Measurements from ENCODE around the gene CFAP58.

Gene CFAP58

DNA sequence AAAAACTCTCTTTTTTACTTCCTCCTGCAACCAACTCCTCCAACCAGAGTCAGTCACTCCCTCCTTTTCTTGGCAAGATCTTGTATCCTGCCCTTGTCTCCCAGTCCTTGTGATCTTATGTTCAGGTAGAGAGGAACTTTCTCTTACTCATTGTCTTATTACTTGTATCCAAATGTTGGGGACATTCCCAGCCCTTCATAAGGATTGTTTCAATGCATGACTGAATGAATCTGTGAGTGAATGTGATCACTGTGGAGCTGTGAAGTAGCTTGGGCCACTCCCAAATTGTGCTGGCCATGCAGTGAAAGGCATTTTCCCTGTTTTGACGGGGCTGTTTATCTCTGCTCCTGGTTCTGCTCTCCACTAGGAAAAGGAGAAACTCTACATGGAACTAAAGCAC is 93.7 kb downstream of the CFAP58 start:
- H2AK5ac ChIP-seq (ENCODE audit: low read length) = no peak overlapping the region
- H3K23ac ChIP-seq (ENCODE audit: low read length) = no peak overlapping the region
- H3K27me3 ChIP-seq (ENCODE audit: insufficient read depth, low read length, poor library complexity) = no peaks in the 10 kb centered on the region
- no peak overlapping the region for H3K9ac ChIP-seq (ENCODE audit: low read length)
- DNase-seq = no peak
- H3K4me2 ChIP-seq (ENCODE audit: low read length) = no peak overlapping the region
- no peaks in the 10 kb centered on the region for H3K36me3 ChIP-seq (ENCODE audit: control insufficient read depth, insufficient read depth, low read length)
- H4K8ac ChIP-seq (ENCODE audit: low read depth, low read length) = no peak overlapping the region
- H2BK15ac ChIP-seq (replicated peaks; ENCODE audit: low read depth) = no peak overlapping the region
- no peaks in the 10 kb centered on the region for H3K4me1 ChIP-seq (ENCODE audit: control insufficient read depth, low read depth, low read length)
- no peak overlapping the region for H3K56ac ChIP-seq (ENCODE audit: low read length)
- no peak overlapping the region for H4K5ac ChIP-seq (ENCODE audit: low read length)
- no peak overlapping the region for H3K4ac ChIP-seq (ENCODE audit: low read depth, low read length)
- no CpG with 5 or more reads among the region's 1 CpG for WGBS (ENCODE audit: extremely low coverage, insufficient coverage, low lambda C conversion rate)
- H3K4me3 ChIP-seq (ENCODE audit: low read length) = no peak overlapping the region
- H3K18ac ChIP-seq (ENCODE audit: low read length) = no peak overlapping the region
- H2BK5ac ChIP-seq (ENCODE audit: low read length) = no peak overlapping the region
- H3K27ac ChIP-seq (ENCODE audit: low read depth, low read length) = no peak overlapping the region
- H3K79me2 ChIP-seq (ENCODE audit: control insufficient read depth, insufficient read depth, low read length) = no peaks in the 10 kb centered on the region
- H3K79me1 ChIP-seq (ENCODE audit: low read length) = no peaks in the 10 kb centered on the region
- H2BK120ac ChIP-seq (ENCODE audit: low read depth, low read length) = no peak overlapping the region

DNA sequence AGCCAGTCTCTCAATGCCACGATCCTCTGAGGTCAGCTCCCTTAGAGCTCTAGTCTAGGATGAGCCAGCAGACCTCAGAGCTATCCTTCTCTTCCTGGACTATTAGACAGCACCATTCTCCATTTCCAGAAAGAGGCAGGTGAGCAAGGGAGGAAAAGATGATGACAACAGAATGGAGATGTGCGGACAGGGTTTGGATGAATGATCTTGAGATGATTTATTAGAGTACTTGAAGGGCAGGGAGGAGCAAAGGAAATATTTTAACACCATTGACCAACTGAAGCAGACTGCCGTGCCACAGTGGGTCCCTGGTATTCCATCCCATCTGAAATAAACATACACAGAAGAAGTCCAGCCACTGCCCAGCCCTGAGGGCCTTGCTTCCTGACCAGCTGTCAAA is 94.3 kb downstream of the CFAP58 start:
- Histone ChIP-seq H2BK15ac (replicated peaks; ENCODE audit: low read depth) (no peak overlapping the region), H3K9ac (ENCODE audit: low read length) (no peak overlapping the region), H3K4me2 (ENCODE audit: low read length) (no peak overlapping the region), H3K56ac (ENCODE audit: low read length) (no peak overlapping the region), H2BK120ac (ENCODE audit: low read depth, low read length) (no peak overlapping the region), H2BK5ac (ENCODE audit: low read length) (no peak overlapping the region), H3K79me1 (ENCODE audit: low read length) (no peaks in the 10 kb centered on the region), H3K23ac (ENCODE audit: low read length) (no peak overlapping the region), H3K36me3 (ENCODE audit: control insufficient read depth, insufficient read depth, low read length) (no peaks in the 10 kb centered on the region), H3K4ac (ENCODE audit: low read depth, low read length) (no peak overlapping the region), H3K4me3 (ENCODE audit: low read length) (no peak overlapping the region), H3K18ac (ENCODE audit: low read length) (no peak overlapping the region), H3K27me3 (ENCODE audit: insufficient read depth, low read length, poor library complexity) (no peaks in the 10 kb centered on the region), H2AK5ac (ENCODE audit: low read length) (no peak overlapping the region), H3K4me1 (ENCODE audit: control insufficient read depth, low read depth, low read length) (no peaks in the 10 kb centered on the region), H3K27ac (ENCODE audit: low read depth, low read length) (no peak overlapping the region), H4K5ac (ENCODE audit: low read length) (no peak overlapping the region), H4K8ac (ENCODE audit: low read depth, low read length) (no peak overlapping the region), H3K79me2 (ENCODE audit: control insufficient read depth, insufficient read depth, low read length) (no peaks in the 10 kb centered on the region)
- WGBS (ENCODE audit: extremely low coverage, insufficient coverage, low lambda C conversion rate) = no CpG with 5 or more reads among the region's 3 CpGs
- no peak for DNase-seq

DNA sequence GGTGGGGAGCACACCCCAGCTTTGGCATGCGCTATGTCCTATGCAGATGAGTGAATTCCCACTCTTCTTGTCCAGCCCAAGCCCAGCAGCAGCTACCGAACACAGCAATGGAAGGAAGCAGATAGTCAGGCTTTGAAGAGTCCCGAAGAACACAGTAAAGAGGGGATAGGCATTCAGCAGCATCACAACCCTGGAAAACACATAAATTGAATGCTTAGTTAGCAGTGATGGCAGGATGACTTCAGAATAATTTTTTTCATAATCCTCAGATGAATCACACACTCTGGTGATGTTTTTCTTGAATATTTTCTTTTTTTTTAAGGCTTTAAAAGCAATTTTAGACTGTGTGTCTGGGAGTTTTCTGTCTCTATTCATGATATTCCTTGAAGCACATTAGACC is 95.8 kb downstream of the CFAP58 start:
- Histone ChIP-seq H3K9ac (ENCODE audit: low read length) (no peak overlapping the region), H3K4ac (ENCODE audit: low read depth, low read length) (no peak overlapping the region), H2AK5ac (ENCODE audit: low read length) (no peak overlapping the region), H3K27ac (ENCODE audit: low read depth, low read length) (no peak overlapping the region), H2BK120ac (ENCODE audit: low read depth, low read length) (no peak overlapping the region), H3K36me3 (ENCODE audit: control insufficient read depth, insufficient read depth, low read length) (no peaks in the 10 kb centered on the region), H3K4me1 (ENCODE audit: control insufficient read depth, low read depth, low read length) (no peaks in the 10 kb centered on the region), H3K79me1 (ENCODE audit: low read length) (no peaks in the 10 kb centered on the region), H3K79me2 (ENCODE audit: control insufficient read depth, insufficient read depth, low read length) (no peaks in the 10 kb centered on the region), H3K18ac (ENCODE audit: low read length) (no peak overlapping the region), H3K4me3 (ENCODE audit: low read length) (no peak overlapping the region), H4K8ac (ENCODE audit: low read depth, low read length) (no peak overlapping the region), H4K5ac (ENCODE audit: low read length) (no peak overlapping the region), H3K27me3 (ENCODE audit: insufficient read depth, low read length, poor library complexity) (no peaks in the 10 kb centered on the region), H2BK15ac (replicated peaks; ENCODE audit: low read depth) (no peak overlapping the region), H3K4me2 (ENCODE audit: low read length) (no peak overlapping the region), H3K23ac (ENCODE audit: low read length) (no peak overlapping the region), H2BK5ac (ENCODE audit: low read length) (no peak overlapping the region), H3K56ac (ENCODE audit: low read length) (no peak overlapping the region)
- DNase-seq = no peak
- no CpG with 5 or more reads among the region's 3 CpGs for WGBS (ENCODE audit: extremely low coverage, insufficient coverage, low lambda C conversion rate)

DNA sequence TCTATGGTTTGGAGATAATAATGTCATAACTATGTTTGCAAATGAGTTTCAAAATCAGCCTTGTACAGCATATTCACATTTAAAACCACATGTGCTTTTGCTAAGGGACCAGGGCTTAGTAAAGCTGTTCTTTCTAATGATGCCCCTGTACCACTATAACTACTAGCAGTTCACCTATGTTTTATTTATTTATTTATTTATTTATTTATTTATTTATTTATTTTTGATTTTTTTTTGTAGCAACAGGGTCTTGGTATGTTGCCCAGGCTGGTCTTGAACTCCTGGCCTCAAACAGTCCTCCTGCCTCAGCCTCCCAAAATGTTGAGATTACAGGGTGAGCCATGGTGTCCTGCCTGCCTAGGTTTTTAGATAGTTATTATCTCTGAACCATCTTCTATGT is 96.9 kb downstream of the CFAP58 start:
- no peak overlapping the region for H3K18ac ChIP-seq (ENCODE audit: low read length)
- no peak overlapping the region for H4K5ac ChIP-seq (ENCODE audit: low read length)
- H3K79me1 ChIP-seq (ENCODE audit: low read length) = no peaks in the 10 kb centered on the region
- no peak overlapping the region for H3K56ac ChIP-seq (ENCODE audit: low read length)
- no peak overlapping the region for H4K8ac ChIP-seq (ENCODE audit: low read depth, low read length)
- DNase-seq = no peak
- no peak overlapping the region for H2AK5ac ChIP-seq (ENCODE audit: low read length)
- no peak overlapping the region for H2BK120ac ChIP-seq (ENCODE audit: low read depth, low read length)
- H2BK15ac ChIP-seq (replicated peaks; ENCODE audit: low read depth) = no peak overlapping the region
- H3K4me2 ChIP-seq (ENCODE audit: low read length) = no peak overlapping the region
- no peak overlapping the region for H3K4ac ChIP-seq (ENCODE audit: low read depth, low read length)
- H3K27ac ChIP-seq (ENCODE audit: low read depth, low read length) = no peak overlapping the region
- no peaks in the 10 kb centered on the region for H3K36me3 ChIP-seq (ENCODE audit: control insufficient read depth, insufficient read depth, low read length)
- H3K4me1 ChIP-seq (ENCODE audit: control insufficient read depth, low read depth, low read length) = no peaks in the 10 kb centered on the region
- no peaks in the 10 kb centered on the region for H3K27me3 ChIP-seq (ENCODE audit: insufficient read depth, low read length, poor library complexity)
- no peaks in the 10 kb centered on the region for H3K79me2 ChIP-seq (ENCODE audit: control insufficient read depth, insufficient read depth, low read length)
- no peak overlapping the region for H2BK5ac ChIP-seq (ENCODE audit: low read length)
- no peak overlapping the region for H3K4me3 ChIP-seq (ENCODE audit: low read length)
- H3K23ac ChIP-seq (ENCODE audit: low read length) = no peak overlapping the region
- no peak overlapping the region for H3K9ac ChIP-seq (ENCODE audit: low read length)

DNA sequence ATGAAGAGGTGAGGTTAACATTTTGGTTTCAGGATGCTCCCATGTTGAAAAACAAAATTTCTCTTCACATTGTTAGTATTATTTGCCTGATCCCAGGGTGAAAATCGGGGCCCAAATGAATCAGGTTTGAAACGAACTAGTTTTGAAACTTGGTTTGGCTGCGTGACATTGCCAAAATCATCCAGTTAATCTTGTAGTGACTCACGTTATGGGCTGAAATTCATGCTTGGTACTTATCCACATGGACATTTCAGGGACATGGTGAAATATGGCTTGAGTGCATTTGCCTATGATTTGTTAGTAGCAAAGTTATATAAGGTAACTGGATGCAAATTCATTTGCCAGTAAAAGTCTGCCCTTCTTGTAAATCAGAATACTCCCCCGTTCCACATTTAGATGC is 97.3 kb downstream of the CFAP58 start:
- Histone ChIP-seq H3K79me1 (ENCODE audit: low read length) (no peaks in the 10 kb centered on the region), H2BK5ac (ENCODE audit: low read length) (no peak overlapping the region), H3K4me1 (ENCODE audit: control insufficient read depth, low read depth, low read length) (no peaks in the 10 kb centered on the region), H3K56ac (ENCODE audit: low read length) (no peak overlapping the region), H2AK5ac (ENCODE audit: low read length) (no peak overlapping the region), H3K4me2 (ENCODE audit: low read length) (no peak overlapping the region), H3K4ac (ENCODE audit: low read depth, low read length) (no peak overlapping the region), H3K36me3 (ENCODE audit: control insufficient read depth, insufficient read depth, low read length) (no peaks in the 10 kb centered on the region), H3K4me3 (ENCODE audit: low read length) (no peak overlapping the region), H4K8ac (ENCODE audit: low read depth, low read length) (no peak overlapping the region), H2BK15ac (replicated peaks; ENCODE audit: low read depth) (no peak overlapping the region), H3K79me2 (ENCODE audit: control insufficient read depth, insufficient read depth, low read length) (no peaks in the 10 kb centered on the region), H3K27me3 (ENCODE audit: insufficient read depth, low read length, poor library complexity) (no peaks in the 10 kb centered on the region), H3K23ac (ENCODE audit: low read length) (no peak overlapping the region), H3K18ac (ENCODE audit: low read length) (no peak overlapping the region), H3K9ac (ENCODE audit: low read length) (no peak overlapping the region), H2BK120ac (ENCODE audit: low read depth, low read length) (no peak overlapping the region), H4K5ac (ENCODE audit: low read length) (no peak overlapping the region), H3K27ac (ENCODE audit: low read depth, low read length) (no peak overlapping the region)
- WGBS (ENCODE audit: extremely low coverage, insufficient coverage, low lambda C conversion rate) = no CpG with 5 or more reads among the region's 5 CpGs
- DNase-seq = no peak

DNA sequence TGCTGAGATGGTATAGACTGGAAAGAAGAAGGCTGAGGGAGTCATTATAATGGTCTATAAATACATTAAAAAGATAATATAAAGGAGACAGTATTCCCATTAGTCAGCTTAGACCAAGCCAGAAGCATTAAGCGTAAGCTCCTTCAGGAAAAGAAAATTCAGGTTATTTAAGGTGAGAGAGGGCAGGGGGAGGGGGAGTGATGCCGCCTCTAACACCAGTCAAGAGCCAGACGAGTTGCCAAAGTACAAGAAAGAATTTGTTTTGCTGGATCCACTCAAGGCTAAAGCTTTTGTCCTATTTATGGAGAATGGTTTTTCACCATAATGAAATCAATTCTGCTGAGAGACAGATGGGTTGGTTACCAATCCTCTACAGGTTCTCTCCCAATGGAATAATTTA is 99.3 kb downstream of the CFAP58 start:
- Histone ChIP-seq H4K8ac (ENCODE audit: low read depth, low read length) (no peak overlapping the region), H2BK15ac (replicated peaks; ENCODE audit: low read depth) (no peak overlapping the region), H3K27ac (ENCODE audit: low read depth, low read length) (no peak overlapping the region), H2AK5ac (ENCODE audit: low read length) (no peak overlapping the region), H3K4me2 (ENCODE audit: low read length) (no peak overlapping the region), H3K79me2 (ENCODE audit: control insufficient read depth, insufficient read depth, low read length) (no peaks in the 10 kb centered on the region), H2BK5ac (ENCODE audit: low read length) (no peak overlapping the region), H4K5ac (ENCODE audit: low read length) (no peak overlapping the region), H3K23ac (ENCODE audit: low read length) (no peak overlapping the region), H3K4me1 (ENCODE audit: control insufficient read depth, low read depth, low read length) (no peaks in the 10 kb centered on the region), H3K4ac (ENCODE audit: low read depth, low read length) (no peak overlapping the region), H3K27me3 (ENCODE audit: insufficient read depth, low read length, poor library complexity) (no peaks in the 10 kb centered on the region), H3K56ac (ENCODE audit: low read length) (no peak overlapping the region), H3K9ac (ENCODE audit: low read length) (no peak overlapping the region), H3K18ac (ENCODE audit: low read length) (no peak overlapping the region), H3K79me1 (ENCODE audit: low read length) (no peaks in the 10 kb centered on the region), H3K36me3 (ENCODE audit: control insufficient read depth, insufficient read depth, low read length) (no peaks in the 10 kb centered on the region), H3K4me3 (ENCODE audit: low read length) (no peak overlapping the region), H2BK120ac (ENCODE audit: low read depth, low read length) (no peak overlapping the region)
- DNase-seq = no peak
- no CpG with 5 or more reads among the region's 3 CpGs for WGBS (ENCODE audit: extremely low coverage, insufficient coverage, low lambda C conversion rate)

All from mesendoderm (in vitro differentiated cells).